Activated CD4-positive, alpha-beta T cell treated with anti-CD3 and anti-CD28 coated beads, Interleukin-2, amount 10 ng/mL, durations not matched to agents 24 days and 14 days (primary cell): ENCODE data around the gene YIPF6. TPM values are rescaled to one million over a fixed set of nuclear protein-coding genes. Genes with fewer than 3 reads are reported as not detected.

Experiments
- total RNA-seq: library from RNA; stranded (reverse); gene quantifications from 2 replicates; pipeline ENCODE4 v1.2.3, GENCODE V29; 2022

YIPF6 gene
- total RNA-seq, 1 donor from 2014 or later: 21.1 TPM

Other genes with a start within 250 kb of the YIPF6 start
- 0.05 and 0.26 TPM in 2 replicates for gene OPHN1, start 65.6 kb upstream of the YIPF6 start, total RNA-seq
- gene STARD8, start 148.6 kb downstream of the YIPF6 start, total RNA-seq: 2.5 and 3.3 TPM in 2 replicates